Eye (tissue), 1 donor: ENCODE data around the gene SENP7.
"Not testable (repeated sequence)": the region's sequence is repeated elsewhere in the genome, so short reads cannot be mapped to it uniquely, and the experiment has no call there.

Experiments used
- DNase-seq: peaks from one replicate; pipeline ENCODE4 v3.0.0-alpha.2; 2015

The SENP7 gene

DNA sequence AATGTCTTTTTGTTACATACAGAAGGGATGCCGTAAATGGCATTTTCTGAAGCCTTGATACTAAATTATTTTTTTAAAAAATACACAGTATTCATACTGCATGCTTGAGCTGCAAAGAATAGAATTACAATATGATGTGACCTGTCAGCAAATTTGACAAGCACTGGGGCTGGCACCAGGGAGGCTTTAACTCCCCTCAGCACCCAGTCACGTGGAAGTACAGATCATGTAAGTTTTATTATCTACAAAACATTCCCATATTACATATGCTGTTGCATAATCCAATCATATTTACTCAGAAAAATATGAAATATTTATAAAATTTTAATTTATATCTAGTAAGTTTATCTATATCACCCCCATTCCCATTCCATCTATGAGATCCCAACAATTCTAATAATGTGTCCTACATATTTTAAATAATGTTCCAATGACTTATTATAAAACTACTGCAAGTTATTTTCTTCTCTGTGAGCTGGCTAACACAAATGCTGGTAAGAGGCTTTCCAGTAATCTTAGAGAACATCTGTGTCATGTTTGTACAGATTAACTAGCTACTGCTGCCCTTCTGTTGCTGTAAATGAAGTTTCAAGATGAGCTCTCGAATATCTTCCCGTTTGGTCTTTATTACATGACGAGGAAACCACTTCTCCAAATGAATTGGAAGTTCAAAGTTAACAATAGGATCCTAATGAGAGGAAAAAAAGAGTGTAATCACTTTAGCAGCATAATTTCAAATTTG lies 187.4 kb downstream of the SENP7 start:
- DNase-seq, result peak; percentile 34

DNA sequence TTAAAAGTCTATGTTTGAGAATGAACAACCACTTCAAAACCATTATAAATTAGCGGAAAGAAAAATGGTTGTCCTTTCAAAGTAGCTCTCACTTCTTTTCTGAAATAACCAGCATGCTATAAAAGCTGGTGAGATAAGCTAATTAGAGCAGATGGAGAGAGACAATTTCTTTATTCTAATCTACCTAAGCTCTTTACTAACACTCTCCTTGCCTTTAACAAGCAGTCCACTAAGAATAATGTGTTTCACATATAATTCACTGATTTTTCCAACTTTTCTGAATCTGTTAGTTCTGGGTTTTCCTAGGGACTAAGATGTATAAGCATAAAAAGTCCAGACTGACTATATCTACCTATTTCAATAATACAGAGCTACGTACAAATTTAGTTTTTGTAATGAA lies 192.5 kb downstream of the SENP7 start, which contains the start of gene IMPG2:
IMPG2 (minus strand) TSS at position 101 of the 400 bp plus-strand sequence. CDS start 203 bp downstream, outside the sequence.
- no peak for DNase-seq

DNA sequence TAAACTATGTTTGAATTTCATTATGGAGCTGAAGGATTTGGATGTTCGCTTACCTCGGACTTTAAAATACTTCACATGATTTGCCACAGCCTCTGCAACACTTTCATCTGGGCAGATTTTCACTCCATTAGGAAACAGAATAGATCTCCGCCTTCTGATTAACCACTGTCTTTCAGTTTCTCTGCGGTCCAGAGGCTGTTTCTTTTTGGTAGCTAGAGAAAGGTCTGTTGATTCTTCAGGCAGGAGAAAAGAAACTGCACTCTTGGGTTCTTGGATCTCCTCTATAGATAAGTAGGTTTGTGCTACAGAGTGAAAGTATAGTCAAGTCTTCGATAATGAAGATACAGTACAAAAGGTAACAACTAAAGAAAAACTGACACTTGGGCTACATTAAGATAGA lies 193.5 kb downstream of the SENP7 start:
- DNase-seq, result no peak

DNA sequence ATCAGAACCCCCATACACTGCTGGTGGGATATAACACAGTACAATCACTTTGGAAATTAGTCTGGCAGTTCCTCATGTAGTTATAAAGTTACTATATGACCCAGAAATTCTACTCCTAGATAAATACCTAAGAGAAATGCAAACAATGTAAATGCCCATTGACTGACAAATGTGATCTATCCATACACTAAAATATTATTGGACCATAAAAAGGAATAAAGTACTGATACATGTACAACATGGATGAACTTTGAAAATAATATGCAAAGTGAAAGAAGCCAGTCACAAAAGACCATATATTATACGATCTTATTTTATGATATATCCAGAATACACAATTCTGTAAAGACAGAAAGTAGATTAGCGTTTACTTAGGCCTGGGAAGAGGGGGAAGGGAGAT lies 200.5 kb downstream of the SENP7 start:
- DNase-seq, result no peak

DNA sequence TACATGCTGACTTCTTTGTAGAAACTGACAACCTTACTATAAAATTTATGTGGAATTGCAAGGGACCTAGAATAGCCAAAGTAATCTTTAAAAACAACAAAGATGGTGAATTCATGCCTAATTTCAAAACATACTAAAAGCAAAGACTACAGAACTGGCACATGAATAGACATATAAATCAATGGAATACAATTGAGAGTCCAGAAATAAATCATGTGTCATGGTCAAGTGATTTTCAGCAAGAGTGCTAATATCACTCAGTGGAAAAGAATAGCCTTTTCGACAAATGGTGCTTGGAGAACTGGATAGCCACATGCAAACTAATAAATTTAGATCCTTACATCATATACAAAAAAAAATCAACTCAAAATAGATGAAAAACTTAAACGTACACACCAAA lies 201.3 kb downstream of the SENP7 start:
- no peak for DNase-seq

DNA sequence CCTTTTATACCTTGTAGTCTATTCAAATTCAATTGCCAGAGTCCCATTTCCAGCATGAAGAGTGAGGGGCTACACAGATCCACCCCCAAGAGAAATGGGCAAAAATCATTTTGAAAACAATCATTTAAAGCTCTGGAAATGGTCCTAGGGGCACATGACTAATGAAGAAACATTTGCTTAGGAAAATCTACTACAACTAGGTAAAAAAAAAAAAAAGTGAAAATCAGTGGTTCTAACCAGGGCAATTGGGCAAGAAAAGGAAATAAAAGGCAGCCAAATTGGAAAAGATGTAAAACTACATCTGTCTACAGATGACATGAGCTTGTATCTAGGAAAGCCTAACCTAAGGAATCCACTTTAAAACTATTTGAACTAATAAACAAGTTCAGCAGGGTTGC lies 202.0 kb downstream of the SENP7 start:
- DNase-seq, result no peak

DNA sequence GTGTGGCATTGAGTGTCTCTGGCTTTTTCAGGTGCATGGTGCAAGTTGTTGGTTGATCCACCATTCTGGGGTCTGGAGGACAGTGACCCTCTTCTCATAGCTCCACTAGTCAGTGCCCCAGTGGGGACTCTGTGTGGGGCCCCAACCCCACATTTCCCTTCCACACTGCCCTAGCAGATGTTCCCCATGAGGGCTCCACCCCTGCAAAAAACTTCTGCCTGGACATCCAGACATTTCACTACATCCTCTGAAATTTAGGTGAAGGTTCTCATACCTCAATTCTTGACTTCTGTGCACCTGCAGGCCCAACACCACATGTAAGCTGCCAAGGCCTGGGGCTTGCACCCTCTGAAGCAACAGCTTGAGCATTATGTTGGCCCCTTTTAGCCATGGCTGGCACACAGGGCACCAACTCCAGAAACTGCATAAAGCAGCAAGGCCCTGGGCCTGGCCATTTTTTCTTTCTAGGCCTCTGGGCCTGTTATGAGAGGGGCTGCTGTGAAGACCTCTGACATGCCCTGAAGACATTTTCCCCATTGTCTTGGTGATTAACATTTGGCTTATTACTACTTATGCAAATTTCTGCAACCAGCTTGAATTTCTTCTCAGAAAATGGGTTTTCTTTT lies 204.8 kb downstream of the SENP7 start:
- DNase-seq, result not testable (repeated sequence)

DNA sequence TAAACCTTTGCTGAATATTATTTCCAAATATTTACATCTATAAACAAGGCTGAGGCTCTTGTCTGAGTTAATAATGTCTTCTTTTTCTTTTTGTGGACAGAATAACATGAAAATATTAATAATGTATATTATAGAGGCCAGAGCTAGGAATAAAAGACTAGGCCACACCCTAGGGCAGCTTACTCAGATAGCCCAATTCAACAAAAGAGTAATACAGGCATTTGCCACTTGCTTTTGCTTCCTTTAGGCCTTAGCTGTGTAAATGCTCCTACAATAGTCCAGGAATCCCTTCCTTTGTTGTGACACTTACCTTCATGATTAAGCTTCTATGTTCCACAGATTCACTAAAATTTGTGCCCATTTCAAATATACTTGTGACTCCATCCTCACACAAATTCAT lies 209.2 kb downstream of the SENP7 start:
- no peak for DNase-seq

DNA sequence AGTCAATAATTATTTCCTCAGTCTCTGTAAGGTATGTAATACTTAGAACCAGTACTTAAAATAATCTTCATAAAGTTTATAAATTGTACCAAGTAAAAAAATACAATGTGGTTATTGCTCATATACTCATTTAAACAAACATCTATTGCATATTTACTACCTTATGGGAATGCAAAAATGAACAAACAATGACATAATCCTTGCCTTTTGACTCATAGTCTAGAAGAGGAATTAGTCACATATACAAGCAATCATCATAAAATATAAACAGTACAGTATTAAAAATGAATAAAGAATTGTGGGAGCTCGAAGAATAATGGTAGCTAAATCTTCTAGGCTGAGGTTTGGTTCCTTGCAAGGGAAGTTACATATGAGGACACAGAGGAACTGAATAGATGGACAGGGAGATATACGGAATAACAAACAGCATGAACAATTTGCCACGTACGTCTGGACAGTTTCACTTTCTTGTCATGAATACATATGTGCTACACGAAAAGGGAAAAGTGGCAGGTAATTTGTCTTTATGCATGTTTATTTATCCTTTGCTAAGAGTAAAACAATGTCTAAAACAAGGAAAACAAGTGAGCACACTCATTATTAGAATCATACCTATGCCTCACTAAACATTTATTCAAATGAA lies 209.8 kb downstream of the SENP7 start:
- DNase-seq, result no peak

DNA sequence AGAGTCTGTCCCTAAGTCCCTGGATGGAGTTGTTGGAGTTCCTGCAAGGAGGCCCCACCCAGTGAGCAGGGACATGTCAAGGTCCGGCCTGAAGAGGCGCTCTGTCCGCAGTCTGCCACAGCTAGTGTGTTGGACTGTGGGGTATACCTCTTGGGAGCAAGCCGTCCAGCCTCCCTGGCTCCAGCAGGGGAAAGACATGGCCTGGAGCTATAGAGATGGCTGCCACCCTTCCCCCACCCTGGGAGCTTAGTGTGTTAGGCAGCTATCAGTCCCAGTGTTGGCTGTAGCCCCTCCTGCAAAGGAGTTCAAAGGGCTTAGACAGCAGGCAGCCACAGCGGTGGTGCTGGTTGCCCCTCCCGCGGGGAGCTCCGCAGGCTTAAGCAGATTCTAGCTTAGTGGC lies 212.9 kb downstream of the SENP7 start:
- DNase-seq, result no peak

DNA sequence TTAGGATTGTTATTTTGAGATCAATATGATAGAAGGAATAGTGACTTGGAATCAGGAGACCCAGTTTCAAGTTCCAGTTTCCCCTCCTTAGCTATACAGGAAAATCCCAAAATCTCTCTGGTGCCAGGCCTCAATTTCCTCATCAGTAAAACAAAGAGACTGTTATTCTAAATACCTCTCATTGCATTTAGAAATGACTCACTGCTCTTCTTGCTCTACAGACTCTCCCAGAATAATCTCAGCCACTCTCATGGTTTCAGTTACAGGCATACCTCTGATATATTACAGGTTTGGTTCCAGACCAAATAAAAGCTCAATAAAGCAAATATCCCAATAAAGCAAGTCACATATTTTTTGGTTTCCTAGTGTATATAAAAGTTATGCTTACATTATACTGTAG lies 221.0 kb downstream of the SENP7 start:
- DNase-seq, result peak; percentile 8

DNA sequence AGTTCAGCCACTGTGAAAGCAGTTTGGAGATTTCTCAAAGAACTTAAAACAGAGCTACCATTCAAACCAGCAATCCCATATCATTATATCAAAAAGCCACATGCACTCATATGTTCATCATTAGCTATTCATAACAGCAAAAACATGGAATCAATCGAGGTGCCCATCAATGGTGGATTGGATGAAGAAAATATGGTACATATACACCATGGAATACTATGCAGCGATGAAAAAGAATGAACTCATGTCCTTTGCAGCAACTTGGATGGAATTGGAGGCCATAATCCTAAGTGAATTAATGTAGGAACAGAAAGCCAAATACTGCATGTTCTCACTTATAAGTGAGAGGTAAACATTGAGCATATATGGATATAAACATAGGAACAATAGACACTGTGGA lies 224.7 kb downstream of the SENP7 start:
- DNase-seq, result no peak

DNA sequence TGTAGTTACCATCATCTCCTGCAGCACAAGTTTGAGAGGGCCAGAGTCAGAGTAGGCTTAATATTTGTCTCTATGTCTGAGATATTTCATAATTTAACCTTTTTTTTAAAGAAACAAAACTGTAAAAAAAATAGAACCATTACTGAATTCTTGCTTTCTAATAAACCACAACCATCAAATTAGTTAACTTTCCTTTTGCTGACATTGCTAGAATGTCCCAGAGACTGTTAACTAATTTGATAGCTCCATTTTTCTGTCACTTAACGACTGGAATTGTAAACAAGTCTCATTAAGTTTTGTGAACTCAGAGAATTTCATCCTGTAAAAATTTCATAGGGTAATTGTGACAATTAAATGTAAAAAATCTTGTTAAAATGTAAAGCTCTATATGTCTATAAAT lies 228.3 kb downstream of the SENP7 start:
- DNase-seq, result no peak

DNA sequence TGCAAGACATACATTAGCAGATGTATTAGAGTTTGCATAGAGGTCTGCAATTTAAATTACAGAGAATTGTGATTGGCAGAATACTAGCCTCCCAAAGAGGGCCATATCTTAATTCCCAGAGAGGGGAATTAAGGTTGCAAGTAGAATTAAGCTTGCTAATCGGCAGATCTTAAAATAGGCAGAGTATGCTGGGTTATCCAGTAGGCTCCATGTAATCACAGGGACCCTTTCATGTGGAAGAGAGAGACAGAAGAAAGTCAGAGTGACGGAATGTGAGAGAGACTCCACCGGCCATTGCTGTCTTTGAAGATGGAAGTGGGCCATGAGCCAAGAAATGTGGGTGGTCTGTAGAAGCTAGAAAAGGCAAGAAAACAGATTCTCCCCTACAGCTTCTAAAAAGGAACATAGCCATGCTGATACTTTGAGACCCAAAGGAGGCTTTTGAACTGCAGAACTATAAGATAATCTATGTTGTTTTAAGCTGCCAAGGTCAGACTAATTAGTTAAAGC lies 231.4 kb downstream of the SENP7 start:
- peak; percentile 67 for DNase-seq

DNA sequence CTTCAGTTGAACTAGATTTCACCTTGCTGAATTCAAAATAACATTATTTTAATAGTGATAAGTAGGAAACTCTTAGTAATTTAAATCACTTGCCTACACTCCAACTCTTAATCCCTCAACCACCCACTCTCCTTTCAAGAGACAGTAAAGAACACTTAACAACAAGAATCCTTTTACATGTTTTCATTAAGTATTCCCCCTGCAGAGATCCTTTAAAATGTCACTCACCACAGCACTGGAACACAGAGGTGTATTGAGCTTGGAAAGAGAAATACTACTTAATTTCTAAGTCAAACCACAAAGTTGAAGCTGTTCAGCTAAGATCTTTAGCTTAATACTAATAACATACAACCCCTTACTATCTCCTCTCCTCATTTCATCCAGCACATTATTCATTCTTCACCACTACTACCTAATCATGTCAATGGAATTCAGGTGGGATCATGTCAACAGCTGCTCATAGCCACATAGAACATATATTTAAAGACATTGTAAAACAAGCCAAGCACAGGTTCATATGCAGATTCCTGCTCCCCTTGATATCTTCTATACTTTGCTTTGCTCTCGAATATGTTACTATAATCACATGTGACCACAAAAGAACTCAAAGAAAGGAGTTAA lies 233.1 kb downstream of the SENP7 start:
- DNase-seq, result no peak

DNA sequence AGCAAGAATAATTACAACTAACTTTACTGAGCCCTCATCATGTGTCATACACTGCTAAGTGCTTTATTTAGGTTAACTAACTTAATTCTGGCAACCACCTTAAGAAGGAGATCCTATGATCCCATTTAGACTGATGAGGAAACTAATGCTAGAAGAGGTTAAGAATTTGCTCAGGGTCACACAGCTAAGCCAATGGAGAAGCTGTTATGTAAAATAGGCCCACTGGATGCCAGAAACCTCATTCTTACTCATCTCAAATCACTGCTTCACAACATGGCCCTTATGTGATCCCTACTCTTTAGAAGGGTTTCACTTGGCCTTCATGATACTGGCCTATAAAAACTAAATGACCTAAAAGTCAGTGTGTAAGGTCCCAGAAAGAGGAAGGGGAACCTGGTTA lies 233.8 kb downstream of the SENP7 start:
- DNase-seq, result no peak

DNA sequence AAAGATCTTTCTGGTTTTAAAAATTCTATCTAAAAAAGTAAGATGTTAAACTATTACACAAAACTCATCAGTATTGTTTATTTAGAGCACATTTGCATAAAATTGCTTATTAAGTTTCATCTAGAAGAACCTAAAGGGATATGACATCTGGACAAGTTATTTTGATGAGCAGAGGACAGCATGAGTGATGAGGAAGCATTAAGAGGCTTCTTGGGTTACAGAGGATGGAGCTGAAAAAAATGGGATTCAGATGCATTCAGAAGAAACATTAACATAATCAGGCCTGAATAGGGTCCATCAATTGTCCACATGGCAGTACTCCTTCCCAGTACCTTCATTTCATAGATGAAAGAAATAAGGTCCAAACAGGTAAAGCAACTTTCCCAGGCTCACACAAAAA lies 234.3 kb downstream of the SENP7 start:
- no peak for DNase-seq
